B cell (primary cell): ENCODE measurements around the gene SMIM28. TPM values are rescaled to one million over a fixed set of nuclear protein-coding genes. Genes with fewer than 3 reads are reported as not detected.

Experiments
- ATAC-seq: fragments of 200-7000 bp; cut with Tn5 transposase; one replicate; pipeline ENCODE4 v1.10.0; 2021; ENCODE audit warnings: low read depth, mild to moderate bottlenecking, moderate number of reproducible peaks, moderate library complexity
- CTCF ChIA-PET: fragments of 350-600 bp; sonication (Branson Sonifier 250); formaldehyde crosslinking; loops from one replicate; lab custom pipeline; 2021; ENCODE audit warnings: antibody characterized with exemption, inconsistent platforms; lab: Charles Lee
- POLR2A ChIA-PET: fragments of 350-600 bp; sonication (Branson Sonifier 250); formaldehyde crosslinking; loops from one replicate; lab custom pipeline; 2021; ENCODE audit warnings: antibody characterized with exemption; lab: Charles Lee
- DNase-seq: peaks from one replicate; pipeline ENCODE4 v3.0.0; 2013
- H2AFZ ChIP-seq: 2 replicates; pipeline ENCODE4 v1.6.1; 2012; ENCODE audit warnings: mild to moderate bottlenecking, low read depth, low read length; ENCODE audit not compliant: insufficient read depth, poor library complexity, severe bottlenecking
- H3K27ac ChIP-seq, 2 donors: 1 replicate in 1 of 2; 2 replicates in 1 of 2; pipeline ENCODE4 v1.5.1; 2012 to 2013; ENCODE audit warnings: low read length in 2 of 2, mild to moderate bottlenecking in 2 of 2, moderate library complexity in 1 of 2
- H3K27me3 ChIP-seq, 4 experiments: fragments of 200-600 bp in 1 of 4; sonication (generic) in 1 of 4; replicated peaks in 1 of 4; 1 replicate in 2 of 4; 2 replicates in 2 of 4; pipeline versions ENCODE4 v1.6.1 to v1.7.0; 2013 to 2016; ENCODE audit warnings: low read length in 3 of 4, mild to moderate bottlenecking in 2 of 4, mixed read lengths in 1 of 4, moderate library complexity in 1 of 4; ENCODE audit not compliant: insufficient read depth in 4 of 4, control insufficient read depth in 3 of 4; ENCODE audit errors: control extremely low read depth in 1 of 4
- H3K36me3 ChIP-seq, 2 experiments: replicated peaks in 1 of 2; 1 replicate in 1 of 2; 2 replicates in 1 of 2; pipeline versions ENCODE4 v1.6.1 to v1.7.1; 2013; ENCODE audit warnings: low read length in 1 of 2; ENCODE audit not compliant: insufficient read depth in 2 of 2, control insufficient read depth in 1 of 2; ENCODE audit errors: control extremely low read depth in 1 of 2, extremely low read depth in 1 of 2
- H3K4me1 ChIP-seq, 2 donors: fragments of 200-600 bp in 1 of 2; sonication (generic) in 1 of 2; 1 replicate in 1 of 2; 2 replicates in 1 of 2; pipeline versions ENCODE4 v1.5.1 to v1.6.1; 2013 to 2017; ENCODE audit warnings: low read length in 2 of 2; ENCODE audit not compliant: control insufficient read depth in 2 of 2, insufficient read depth in 2 of 2
- H3K4me2 ChIP-seq: replicated peaks from 2 replicates; pipeline ENCODE3; 2012; ENCODE audit warnings: mild to moderate bottlenecking, low read depth, low read length; ENCODE audit not compliant: poor library complexity, severe bottlenecking
- H3K4me3 ChIP-seq, 5 experiments: fragments of 200-600 bp in 1 of 5; sonication (generic) in 1 of 5; 1 replicate in 3 of 5; 2 replicates in 2 of 5; pipeline versions ENCODE4 v1.5.1 to v1.7.0; 2011 to 2016; ENCODE audit warnings: low read length in 4 of 5, mild to moderate bottlenecking in 4 of 5, low read depth in 2 of 5, control low read depth in 1 of 5, moderate library complexity in 1 of 5; ENCODE audit not compliant: insufficient read depth in 1 of 5; ENCODE audit errors: control extremely low read depth in 1 of 5, extremely low read depth in 1 of 5
- H3K79me2 ChIP-seq: fragments of 200-600 bp; sonication (generic); one replicate; pipeline ENCODE4 v1.6.0; 2016; ENCODE audit warnings: low read length; ENCODE audit not compliant: control insufficient read depth, insufficient read depth
- H3K9ac ChIP-seq: fragments of 200-600 bp; sonication (generic); 2 replicates; pipeline ENCODE4 v1.6.1; 2017; ENCODE audit warnings: mild to moderate bottlenecking, low read length, moderate library complexity
- H3K9me3 ChIP-seq, 3 donors: one replicate each; pipeline versions ENCODE4 v1.6.1 to v1.7.1; 2013; ENCODE audit warnings: low read length in 2 of 3; ENCODE audit not compliant: control insufficient read depth in 2 of 3, insufficient read depth in 1 of 3; ENCODE audit errors: control extremely low read depth in 1 of 3
- H4K20me1 ChIP-seq: 2 replicates; pipeline ENCODE4 v1.6.0; 2012; ENCODE audit warnings: mild to moderate bottlenecking, low read length; ENCODE audit not compliant: insufficient read depth, control insufficient read depth, poor library complexity, severe bottlenecking
- H3K27ac Mint-ChIP-seq: one replicate; pipeline ENCODE4 v1.8.0; 2021; ENCODE audit warnings: mixed read lengths
- H3K27me3 Mint-ChIP-seq: one replicate; pipeline ENCODE4 v1.8.0; 2021; ENCODE audit warnings: mixed read lengths
- H3K4me1 Mint-ChIP-seq: one replicate; pipeline ENCODE4 v1.8.0; 2021; ENCODE audit warnings: mixed read lengths
- H3K4me3 Mint-ChIP-seq: one replicate; pipeline ENCODE4 v1.8.0; 2021; ENCODE audit warnings: mixed read lengths
- H3K9me3 Mint-ChIP-seq: one replicate; pipeline ENCODE4 v1.8.0; 2022; ENCODE audit warnings: mixed read lengths; ENCODE audit not compliant: insufficient read depth
- EZH2 ChIP-seq: IDR thresholded peaks from 2 replicates; pipeline ENCODE4 v1.6.1; 2012; ENCODE audit warnings: borderline replicate concordance, low read depth, mild to moderate bottlenecking, moderate library complexity, low read length; ENCODE audit not compliant: insufficient read depth, poor library complexity, severe bottlenecking
- WGBS: methylation state at CpG from one replicate; pipeline ENCODE4 v1.1.5; 2013; ENCODE audit warnings: missing lambda C conversion rate; ENCODE audit not compliant: insufficient coverage; 5-methylcytosine and 5-hydroxymethylcytosine counted together
- intact Hi-C: fragments of 100-400 bp; cut with micrococcal nuclease; formaldehyde crosslinking; loops from one replicate; pipeline ENCODE4 v1.10.0; 2022
- polyA plus RNA-seq: library from polyadenylated mRNA; depleted of rRNA; stranded (reverse); fragments of >200 nt; gene quantifications from 2 replicates; pipeline ENCODE4 v1.2.3, GENCODE V29; 2012
- total RNA-seq, 2 donors: library from RNA; stranded (reverse); fragments of 120-200 nt in 1 of 2; gene quantifications; 1 replicate in 1 of 2; 2 replicates in 1 of 2; pipeline versions ENCODE4 v1.2.3 to v1.2.4, GENCODE V29; 2013 to 2022
- TF ChIP-seq, protein P1 (sequence below): fragments of 200-600 bp; IDR thresholded peaks from one replicate; pipeline ENCODE4 v1.8.0; 2022; ENCODE audit warnings: antibody characterized with exemption, mild to moderate bottlenecking

The SMIM28 gene
- total and polyA plus RNA-seq, 2 donors (not counting 1 experiment from before 2014, with no cell fraction given) = not detected

DNA sequence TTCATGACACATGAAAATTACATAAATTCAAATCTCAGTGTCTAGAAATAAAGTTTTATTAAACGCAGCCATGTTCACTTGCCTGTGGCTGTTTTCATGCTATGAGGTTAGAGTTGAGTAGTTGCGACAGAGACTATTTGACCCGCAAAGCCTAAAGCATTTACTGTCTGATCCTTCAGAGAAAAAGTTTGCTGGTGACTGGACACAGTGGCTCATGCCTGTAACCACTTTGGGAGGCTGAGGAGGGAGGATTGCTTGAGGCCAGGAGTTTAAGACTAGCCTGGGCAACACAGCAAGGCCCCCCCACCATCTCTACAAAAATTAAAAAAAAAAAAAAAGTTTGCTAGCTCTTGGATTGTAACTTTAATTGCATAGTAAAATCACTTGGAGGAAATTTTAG is 9.2 kb downstream of the SMIM28 start:
- Histone ChIP-seq H3K27ac (no peak overlapping the region), H2AFZ (no peak overlapping the region), H3K79me2 (no peaks in the 10 kb centered on the region), H3K4me1 (no peaks in the 10 kb centered on the region), H3K27me3 (no peaks in the 10 kb centered on the region), H3K9me3 (no peaks in the 10 kb centered on the region), H3K4me3 (no peak overlapping the region), H4K20me1 (no peaks in the 10 kb centered on the region), H3K4me2 (no peak overlapping the region), H3K36me3 (no peaks in the 10 kb centered on the region), H3K9ac (no peak overlapping the region)
- intact Hi-C loops = no loop called here
- no peak for ATAC-seq
- H3K9me3 Mint-ChIP-seq = no peaks in the 10 kb centered on the region
- POLR2A ChIA-PET = no interaction called here
- TF ChIP-seq EZH2 = no peak
- TF ChIP-seq, protein P1, sequence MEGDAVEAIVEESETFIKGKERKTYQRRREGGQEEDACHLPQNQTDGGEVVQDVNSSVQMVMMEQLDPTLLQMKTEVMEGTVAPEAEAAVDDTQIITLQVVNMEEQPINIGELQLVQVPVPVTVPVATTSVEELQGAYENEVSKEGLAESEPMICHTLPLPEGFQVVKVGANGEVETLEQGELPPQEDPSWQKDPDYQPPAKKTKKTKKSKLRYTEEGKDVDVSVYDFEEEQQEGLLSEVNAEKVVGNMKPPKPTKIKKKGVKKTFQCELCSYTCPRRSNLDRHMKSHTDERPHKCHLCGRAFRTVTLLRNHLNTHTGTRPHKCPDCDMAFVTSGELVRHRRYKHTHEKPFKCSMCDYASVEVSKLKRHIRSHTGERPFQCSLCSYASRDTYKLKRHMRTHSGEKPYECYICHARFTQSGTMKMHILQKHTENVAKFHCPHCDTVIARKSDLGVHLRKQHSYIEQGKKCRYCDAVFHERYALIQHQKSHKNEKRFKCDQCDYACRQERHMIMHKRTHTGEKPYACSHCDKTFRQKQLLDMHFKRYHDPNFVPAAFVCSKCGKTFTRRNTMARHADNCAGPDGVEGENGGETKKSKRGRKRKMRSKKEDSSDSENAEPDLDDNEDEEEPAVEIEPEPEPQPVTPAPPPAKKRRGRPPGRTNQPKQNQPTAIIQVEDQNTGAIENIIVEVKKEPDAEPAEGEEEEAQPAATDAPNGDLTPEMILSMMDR = no peak
- no peak overlapping the region for H3K27ac Mint-ChIP-seq
- H3K4me3 Mint-ChIP-seq = no peak overlapping the region
- WGBS = 100% methylated on average over 2 of the region's 3 CpGs
- CTCF ChIA-PET = no interaction called here
- H3K4me1 Mint-ChIP-seq = no peaks in the 10 kb centered on the region
- no peak for DNase-seq
- peaks cover 11% of the 10 kb centered on the region for H3K27me3 Mint-ChIP-seq

DNA sequence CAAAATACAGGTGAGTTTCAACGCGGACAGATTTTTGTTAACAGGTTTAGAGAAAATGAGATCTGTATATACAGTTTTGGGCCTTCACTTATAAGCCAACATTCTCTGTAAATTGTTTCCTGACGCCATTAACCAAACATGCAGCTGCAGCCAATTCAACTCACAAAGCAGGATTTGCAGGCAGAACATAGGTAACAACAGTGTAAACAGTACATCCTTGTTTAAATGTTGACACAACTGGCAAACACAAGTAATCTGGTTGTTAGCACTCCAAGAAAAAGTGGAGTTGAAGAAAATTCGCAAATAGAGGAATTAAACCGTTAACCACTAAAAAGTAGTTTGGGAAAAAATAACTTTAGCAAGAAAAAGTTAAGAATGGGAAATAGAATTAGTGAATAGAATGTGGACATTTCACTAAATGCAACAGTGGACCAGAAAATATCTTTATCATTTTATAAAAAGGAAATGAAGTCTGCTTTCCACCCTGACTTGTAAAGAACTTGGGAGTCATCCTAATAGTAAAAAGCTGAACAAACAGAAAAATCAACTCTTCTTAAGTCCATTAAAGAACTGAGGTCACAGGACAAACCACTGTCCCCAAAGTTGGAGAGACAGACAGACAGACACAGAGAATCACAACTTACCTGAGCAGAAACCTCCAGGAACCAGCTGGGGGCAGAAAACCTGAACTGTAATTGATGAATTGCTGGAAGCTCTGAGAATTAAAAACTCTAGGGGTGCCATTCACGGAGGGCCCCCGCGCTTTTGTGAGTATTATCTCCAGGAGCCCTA is 10.1 kb downstream of the SMIM28 start:
- Mint-ChIP-seq H3K27me3 (peaks cover 11% of the 10 kb centered on the region), H3K4me1 (peaks cover 1% of the 10 kb centered on the region), H3K4me3 (no peak overlapping the region), H3K9me3 (no peaks in the 10 kb centered on the region), H3K27ac (no peak overlapping the region)
- Histone ChIP-seq H2AFZ (no peak overlapping the region), H3K4me2 (no peak overlapping the region), H3K27ac (no peak overlapping the region), H3K9ac (no peak overlapping the region), H3K79me2 (no peaks in the 10 kb centered on the region), H3K27me3 (no peaks in the 10 kb centered on the region), H3K4me1 (no peaks in the 10 kb centered on the region), H4K20me1 (no peaks in the 10 kb centered on the region), H3K36me3 (no peaks in the 10 kb centered on the region), H3K9me3 (no peaks in the 10 kb centered on the region), H3K4me3 (no peak overlapping the region)
- ATAC-seq (no peak), DNase-seq (no peak)
- no peak for TF ChIP-seq EZH2
- TF ChIP-seq, protein P1 = no peak
- ChIA-PET POLR2A (no interaction called here), CTCF (no interaction called here)
- WGBS = 94% methylated on average over 2 of the region's 8 CpGs
- intact Hi-C loops = no loop called here
